H1 (cell line): ENCODE measurements around the gene OSTN. TPM values are rescaled to one million over a fixed set of nuclear protein-coding genes. Genes with fewer than 3 reads are reported as not detected.
"Not testable (repeated sequence)": the region's sequence is repeated elsewhere in the genome, so short reads cannot be mapped to it uniquely, and the experiment has no call there.

ENCODE experiments used
- CTCF ChIA-PET: fragments of 300-600 bp; sonication (Branson Sonifier 250); formaldehyde crosslinking; loops from one replicate; lab custom pipeline; 2021; ENCODE audit not compliant: partially characterized antibody; lab: Charles Lee
- POLR2A ChIA-PET: fragments of 300-600 bp; sonication (Branson Sonifier 250); formaldehyde crosslinking; loops from one replicate; lab custom pipeline; 2021; ENCODE audit warnings: inconsistent platforms; ENCODE audit not compliant: partially characterized antibody; lab: Charles Lee
- DNase-seq, 2 experiments: peaks; one replicate each; pipeline versions ENCODE4 v3.0.0 to v3.0.0-alpha.2; 2010 to 2022; ENCODE audit warnings: low spot score in 2 of 2, low read depth in 1 of 2, mixed read lengths in 1 of 2
- FAIRE-seq: peaks from 2 replicates; lab custom pipeline; 2011; peaks lifted over from hg19 to GRCh38; lab: Jason Lieb, UNC
- H2AFZ ChIP-seq: 2 replicates; pipeline ENCODE4 v1.8.1; 2012; ENCODE audit warnings: low read length, inconsistent platforms
- H2AK5ac ChIP-seq: 2 replicates; pipeline ENCODE4 v1.6.1; 2013; ENCODE audit warnings: low read depth, low read length
- H2BK120ac ChIP-seq: replicated peaks from 2 replicates; pipeline ENCODE3; 2013; ENCODE audit warnings: low read depth, low read length, inconsistent platforms
- H2BK12ac ChIP-seq: 2 replicates; pipeline ENCODE4 v1.6.1; 2013; ENCODE audit warnings: low read depth, low read length
- H2BK15ac ChIP-seq: 2 replicates; pipeline ENCODE4 v1.6.1; 2013; ENCODE audit warnings: low read length
- H2BK20ac ChIP-seq: 2 replicates; pipeline ENCODE4 v1.6.1; 2013; ENCODE audit warnings: low read length
- H2BK5ac ChIP-seq: 2 replicates; pipeline ENCODE4 v1.6.1; 2013; ENCODE audit warnings: low read depth, low read length
- H3K14ac ChIP-seq: 2 replicates; pipeline ENCODE4 v1.6.1; 2013; ENCODE audit warnings: inconsistent platforms; ENCODE audit not compliant: insufficient read length
- H3K18ac ChIP-seq: 2 replicates; pipeline ENCODE4 v1.6.1; 2013; ENCODE audit warnings: low read length; ENCODE audit errors: extremely low read depth
- H3K23ac ChIP-seq: 2 replicates; pipeline ENCODE4 v1.6.1; 2013; ENCODE audit warnings: inconsistent platforms; ENCODE audit not compliant: insufficient read length
- H3K23me2 ChIP-seq: 2 replicates; pipeline ENCODE4 v1.6.1; 2013; ENCODE audit warnings: low read depth, low read length
- H3K27ac ChIP-seq: 2 replicates; pipeline ENCODE4 v1.6.1; 2011; ENCODE audit warnings: low read depth, low read length, inconsistent platforms
- H3K27me3 ChIP-seq, 4 experiments: replicated peaks in 1 of 4; 1 replicate in 1 of 4; 2 replicates in 3 of 4; pipeline versions ENCODE4 v1.6.1 to v1.8.1; 2011 to 2013; ENCODE audit warnings: low read length in 3 of 4, mild to moderate bottlenecking in 3 of 4, inconsistent platforms in 2 of 4, mixed read lengths in 2 of 4, moderate library complexity in 1 of 4; ENCODE audit not compliant: control insufficient read depth in 3 of 4, insufficient read depth in 3 of 4; ENCODE audit errors: extremely low read depth in 1 of 4
- H3K36me3 ChIP-seq, 4 experiments: 2 replicates each; pipeline versions ENCODE4 v1.6.1 to v1.8.1; 2011 to 2013; ENCODE audit warnings: mild to moderate bottlenecking in 4 of 4, low read length in 3 of 4, moderate library complexity in 2 of 4, control low read depth in 1 of 4, inconsistent platforms in 1 of 4; ENCODE audit not compliant: insufficient read depth in 4 of 4, control insufficient read depth in 2 of 4
- H3K4ac ChIP-seq: replicated peaks from 2 replicates; pipeline ENCODE3; 2013; ENCODE audit warnings: low read length, low read depth, mixed read lengths, inconsistent platforms; ENCODE audit not compliant: insufficient read length
- H3K4me1 ChIP-seq, 4 experiments: replicated peaks in 1 of 4; 1 replicate in 1 of 4; 2 replicates in 3 of 4; pipeline versions ENCODE4 v1.6.1 to v1.8.1; 2011 to 2013; ENCODE audit warnings: low read length in 3 of 4, inconsistent platforms in 2 of 4, mixed read lengths in 1 of 4; ENCODE audit not compliant: insufficient read depth in 4 of 4, control insufficient read depth in 3 of 4
- H3K4me2 ChIP-seq, 2 experiments: 2 replicates each; pipeline versions ENCODE4 v1.6.1 to v1.8.1; 2011 to 2013; ENCODE audit warnings: low read depth in 2 of 2, low read length in 2 of 2, control low read depth in 1 of 2, inconsistent platforms in 1 of 2, mild to moderate bottlenecking in 1 of 2; ENCODE audit not compliant: insufficient read depth in 1 of 2
- H3K4me3 ChIP-seq, 4 experiments: fragments of 200-600, 300-600 bp in 1 of 4; sonication (generic), shearing (Covaris generic), sonication (Bioruptor Twin) in 1 of 4; 2 replicates each; pipeline versions ENCODE4 v1.5.1 to v1.8.1; 2011 to 2016; ENCODE audit warnings: low read length in 4 of 4, low read depth in 3 of 4, control low read depth in 2 of 4, inconsistent platforms in 2 of 4, mild to moderate bottlenecking in 2 of 4, mixed read lengths in 1 of 4, moderate library complexity in 1 of 4; ENCODE audit not compliant: insufficient read depth in 2 of 4; ENCODE audit errors: extremely low read depth in 1 of 4
- H3K56ac ChIP-seq: replicated peaks from 2 replicates; pipeline ENCODE3; 2013; ENCODE audit warnings: low read depth, mild to moderate bottlenecking, mixed read lengths, low read length, inconsistent platforms; ENCODE audit not compliant: insufficient read length
- H3K79me1 ChIP-seq: 2 replicates; pipeline ENCODE4 v1.6.1; 2013; ENCODE audit warnings: low read depth, low read length, control low read depth
- H3K79me2 ChIP-seq, 2 experiments: 2 replicates each; pipeline versions ENCODE4 v1.6.1 to v1.8.1; 2012 to 2013; ENCODE audit warnings: low read length in 2 of 2, mild to moderate bottlenecking in 2 of 2, inconsistent platforms in 1 of 2; ENCODE audit not compliant: insufficient read depth in 2 of 2, control insufficient read depth in 1 of 2
- H3K9ac ChIP-seq, 4 experiments: replicated peaks in 1 of 4; 1 replicate in 1 of 4; 2 replicates in 3 of 4; pipeline versions ENCODE4 v1.6.1 to v1.8.1; 2011 to 2013; ENCODE audit warnings: low read depth in 3 of 4, low read length in 3 of 4, control low read depth in 2 of 4, mild to moderate bottlenecking in 2 of 4, moderate library complexity in 2 of 4, inconsistent platforms in 1 of 4; ENCODE audit errors: extremely low read depth in 1 of 4
- H3K9me3 ChIP-seq, 2 experiments: 2 replicates each; pipeline versions ENCODE4 v1.6.1 to v1.8.1; 2012 to 2013; ENCODE audit warnings: mild to moderate bottlenecking in 2 of 2, moderate library complexity in 2 of 2, control low read depth in 1 of 2, inconsistent platforms in 1 of 2, low read depth in 1 of 2, low read length in 1 of 2, mixed read lengths in 1 of 2; ENCODE audit not compliant: insufficient read depth in 2 of 2
- H4K20me1 ChIP-seq, 2 experiments: replicated peaks in 1 of 2; 2 replicates each; pipeline versions ENCODE3 to v1.8.1; 2011 to 2013; ENCODE audit warnings: inconsistent platforms in 2 of 2, low read length in 2 of 2, mild to moderate bottlenecking in 1 of 2; ENCODE audit not compliant: insufficient read depth in 2 of 2, control insufficient read depth in 1 of 2
- H4K5ac ChIP-seq: 2 replicates; pipeline ENCODE4 v1.6.1; 2013; ENCODE audit warnings: low read length, low read depth, mixed read lengths, inconsistent platforms; ENCODE audit not compliant: insufficient read length
- H4K8ac ChIP-seq: 2 replicates; pipeline ENCODE4 v1.8.0; 2013; ENCODE audit warnings: mild to moderate bottlenecking, moderate library complexity, low read length, inconsistent platforms; ENCODE audit not compliant: insufficient read depth; ENCODE audit errors: extremely low read depth
- H4K91ac ChIP-seq: replicated peaks from 2 replicates; pipeline ENCODE3; 2013; ENCODE audit warnings: low read length, mixed read lengths, inconsistent platforms; ENCODE audit not compliant: insufficient read length
- WGBS, 2 experiments: shearing (Covaris generic) in 1 of 2; methylation state at CpG; one replicate each; pipeline versions ENCODE4 v1.1.6 to v1.1.7; 2013 to 2015; ENCODE audit warnings: low lambda C conversion rate in 2 of 2, mixed read lengths in 2 of 2, inconsistent platforms in 1 of 2, low coverage in 1 of 2, missing lambda C conversion rate in 1 of 2; ENCODE audit not compliant: insufficient replicate concordance in 2 of 2, insufficient coverage in 1 of 2, insufficient read length in 1 of 2; ENCODE audit errors: extremely low coverage in 1 of 2, missing lambda C conversion rate in 1 of 2; 5-methylcytosine and 5-hydroxymethylcytosine counted together
- polyA plus RNA-seq, 7 experiments: library from polyadenylated mRNA; depleted of rRNA in 3 of 7; stranded (reverse) in 5 of 7; unstranded in 2 of 7; fragments of >200 nt in 5 of 7; fragments of 200-250 nt in 2 of 7; gene quantifications; 1 replicate in 5 of 7; 2 replicates in 1 of 7; 4 replicates in 1 of 7; pipeline versions ENCODE4 v1.2.1 to v1.2.3, GENCODE V29; 2011 to 2013; ENCODE audit warnings: missing spikeins in 2 of 7, mixed read lengths in 2 of 7
- total RNA-seq: library from RNA; stranded (reverse); fragmentation: NEBNext Ultra II Directional; extraction: Animal tissue kit (Norgen Biotek cat#: 25700); gene quantifications from 2 replicates; pipeline ENCODE4 v1.2.1, GENCODE V29; 2021

The OSTN gene
- total and polyA plus RNA-seq, 2 of the 8 experiments (the other 6 are each of a cell fraction or from before 2014, with no cell fraction given) = not detected

- H2BK12ac ChIP-seq, H3K18ac ChIP-seq, H3K79me1 ChIP-seq, H3K27me3 ChIP-seq, H4K5ac ChIP-seq, H3K14ac ChIP-seq, H2BK20ac ChIP-seq, H2BK5ac ChIP-seq, H3K23ac ChIP-seq, H2AK5ac ChIP-seq, POLR2A ChIA-PET, H3K4me1 ChIP-seq, H2AFZ ChIP-seq, H3K9me3 ChIP-seq, DNase-seq, H2BK15ac ChIP-seq, H3K79me2 ChIP-seq, H4K8ac ChIP-seq, H3K36me3 ChIP-seq, FAIRE-seq, H2BK120ac ChIP-seq, H3K9ac ChIP-seq, H3K56ac ChIP-seq, H4K91ac ChIP-seq, H4K20me1 ChIP-seq, H3K27ac ChIP-seq, H3K4me2 ChIP-seq, H3K23me2 ChIP-seq, H3K4me3 ChIP-seq, H3K4ac ChIP-seq: not testable (repeated sequence)
- CTCF ChIA-PET = interaction anchor here (1.5 kb wide), 1 partner anchor 9 kb away, joined by 4 read pairs; no protein-coding TSS in a partner anchor
- 93% methylated on average over 14 of the region's 14 CpGs; no CpG with 5 or more reads in 1 of the 2 experiments for WGBS, 2 experiments
Observed at GRCh38 chr3:191275244-191275643, 76.2 kb downstream of the OSTN start.
